H1 (cell line): Measurements from ENCODE around the gene EIF2A. TPM values are rescaled to one million over a fixed set of nuclear protein-coding genes. Genes with fewer than 3 reads are reported as not detected.

Experiments
- CTCF ChIA-PET: fragments of 300-600 bp; sonication (Branson Sonifier 250); formaldehyde crosslinking; loops from one replicate; lab custom pipeline; 2021; ENCODE audit not compliant: partially characterized antibody; lab: Charles Lee
- POLR2A ChIA-PET: fragments of 300-600 bp; sonication (Branson Sonifier 250); formaldehyde crosslinking; loops from one replicate; lab custom pipeline; 2021; ENCODE audit warnings: inconsistent platforms; ENCODE audit not compliant: partially characterized antibody; lab: Charles Lee
- DNase-seq, 2 experiments: peaks; one replicate each; pipeline versions ENCODE4 v3.0.0 to v3.0.0-alpha.2; 2010 to 2022; ENCODE audit warnings: low spot score in 2 of 2, low read depth in 1 of 2, mixed read lengths in 1 of 2
- FAIRE-seq: peaks from 2 replicates; lab custom pipeline; 2011; peaks lifted over from hg19 to GRCh38; lab: Jason Lieb, UNC
- H2AFZ ChIP-seq: 2 replicates; pipeline ENCODE4 v1.8.1; 2012; ENCODE audit warnings: low read length, inconsistent platforms
- H2AK5ac ChIP-seq: 2 replicates; pipeline ENCODE4 v1.6.1; 2013; ENCODE audit warnings: low read depth, low read length
- H2BK120ac ChIP-seq: replicated peaks from 2 replicates; pipeline ENCODE3; 2013; ENCODE audit warnings: low read depth, low read length, inconsistent platforms
- H2BK12ac ChIP-seq: 2 replicates; pipeline ENCODE4 v1.6.1; 2013; ENCODE audit warnings: low read depth, low read length
- H2BK15ac ChIP-seq: 2 replicates; pipeline ENCODE4 v1.6.1; 2013; ENCODE audit warnings: low read length
- H2BK20ac ChIP-seq: 2 replicates; pipeline ENCODE4 v1.6.1; 2013; ENCODE audit warnings: low read length
- H2BK5ac ChIP-seq: 2 replicates; pipeline ENCODE4 v1.6.1; 2013; ENCODE audit warnings: low read depth, low read length
- H3K14ac ChIP-seq: 2 replicates; pipeline ENCODE4 v1.6.1; 2013; ENCODE audit warnings: inconsistent platforms; ENCODE audit not compliant: insufficient read length
- H3K18ac ChIP-seq: 2 replicates; pipeline ENCODE4 v1.6.1; 2013; ENCODE audit warnings: low read length; ENCODE audit errors: extremely low read depth
- H3K23ac ChIP-seq: 2 replicates; pipeline ENCODE4 v1.6.1; 2013; ENCODE audit warnings: inconsistent platforms; ENCODE audit not compliant: insufficient read length
- H3K23me2 ChIP-seq: 2 replicates; pipeline ENCODE4 v1.6.1; 2013; ENCODE audit warnings: low read depth, low read length
- H3K27ac ChIP-seq: 2 replicates; pipeline ENCODE4 v1.6.1; 2011; ENCODE audit warnings: low read depth, low read length, inconsistent platforms
- H3K27me3 ChIP-seq, 4 experiments: replicated peaks in 1 of 4; 1 replicate in 1 of 4; 2 replicates in 3 of 4; pipeline versions ENCODE4 v1.6.1 to v1.8.1; 2011 to 2013; ENCODE audit warnings: low read length in 3 of 4, mild to moderate bottlenecking in 3 of 4, inconsistent platforms in 2 of 4, mixed read lengths in 2 of 4, moderate library complexity in 1 of 4; ENCODE audit not compliant: control insufficient read depth in 3 of 4, insufficient read depth in 3 of 4; ENCODE audit errors: extremely low read depth in 1 of 4
- H3K36me3 ChIP-seq, 4 experiments: 2 replicates each; pipeline versions ENCODE4 v1.6.1 to v1.8.1; 2011 to 2013; ENCODE audit warnings: mild to moderate bottlenecking in 4 of 4, low read length in 3 of 4, moderate library complexity in 2 of 4, control low read depth in 1 of 4, inconsistent platforms in 1 of 4; ENCODE audit not compliant: insufficient read depth in 4 of 4, control insufficient read depth in 2 of 4
- H3K4ac ChIP-seq: replicated peaks from 2 replicates; pipeline ENCODE3; 2013; ENCODE audit warnings: low read length, low read depth, mixed read lengths, inconsistent platforms; ENCODE audit not compliant: insufficient read length
- H3K4me1 ChIP-seq, 4 experiments: replicated peaks in 1 of 4; 1 replicate in 1 of 4; 2 replicates in 3 of 4; pipeline versions ENCODE4 v1.6.1 to v1.8.1; 2011 to 2013; ENCODE audit warnings: low read length in 3 of 4, inconsistent platforms in 2 of 4, mixed read lengths in 1 of 4; ENCODE audit not compliant: insufficient read depth in 4 of 4, control insufficient read depth in 3 of 4
- H3K4me2 ChIP-seq, 2 experiments: 2 replicates each; pipeline versions ENCODE4 v1.6.1 to v1.8.1; 2011 to 2013; ENCODE audit warnings: low read depth in 2 of 2, low read length in 2 of 2, control low read depth in 1 of 2, inconsistent platforms in 1 of 2, mild to moderate bottlenecking in 1 of 2; ENCODE audit not compliant: insufficient read depth in 1 of 2
- H3K4me3 ChIP-seq, 4 experiments: fragments of 200-600, 300-600 bp in 1 of 4; sonication (generic), shearing (Covaris generic), sonication (Bioruptor Twin) in 1 of 4; 2 replicates each; pipeline versions ENCODE4 v1.5.1 to v1.8.1; 2011 to 2016; ENCODE audit warnings: low read length in 4 of 4, low read depth in 3 of 4, control low read depth in 2 of 4, inconsistent platforms in 2 of 4, mild to moderate bottlenecking in 2 of 4, mixed read lengths in 1 of 4, moderate library complexity in 1 of 4; ENCODE audit not compliant: insufficient read depth in 2 of 4; ENCODE audit errors: extremely low read depth in 1 of 4
- H3K56ac ChIP-seq: replicated peaks from 2 replicates; pipeline ENCODE3; 2013; ENCODE audit warnings: low read depth, mild to moderate bottlenecking, mixed read lengths, low read length, inconsistent platforms; ENCODE audit not compliant: insufficient read length
- H3K79me1 ChIP-seq: 2 replicates; pipeline ENCODE4 v1.6.1; 2013; ENCODE audit warnings: low read depth, low read length, control low read depth
- H3K79me2 ChIP-seq, 2 experiments: 2 replicates each; pipeline versions ENCODE4 v1.6.1 to v1.8.1; 2012 to 2013; ENCODE audit warnings: low read length in 2 of 2, mild to moderate bottlenecking in 2 of 2, inconsistent platforms in 1 of 2; ENCODE audit not compliant: insufficient read depth in 2 of 2, control insufficient read depth in 1 of 2
- H3K9ac ChIP-seq, 4 experiments: replicated peaks in 1 of 4; 1 replicate in 1 of 4; 2 replicates in 3 of 4; pipeline versions ENCODE4 v1.6.1 to v1.8.1; 2011 to 2013; ENCODE audit warnings: low read depth in 3 of 4, low read length in 3 of 4, control low read depth in 2 of 4, mild to moderate bottlenecking in 2 of 4, moderate library complexity in 2 of 4, inconsistent platforms in 1 of 4; ENCODE audit errors: extremely low read depth in 1 of 4
- H3K9me3 ChIP-seq, 2 experiments: 2 replicates each; pipeline versions ENCODE4 v1.6.1 to v1.8.1; 2012 to 2013; ENCODE audit warnings: mild to moderate bottlenecking in 2 of 2, moderate library complexity in 2 of 2, control low read depth in 1 of 2, inconsistent platforms in 1 of 2, low read depth in 1 of 2, low read length in 1 of 2, mixed read lengths in 1 of 2; ENCODE audit not compliant: insufficient read depth in 2 of 2
- H4K20me1 ChIP-seq, 2 experiments: replicated peaks in 1 of 2; 2 replicates each; pipeline versions ENCODE3 to v1.8.1; 2011 to 2013; ENCODE audit warnings: inconsistent platforms in 2 of 2, low read length in 2 of 2, mild to moderate bottlenecking in 1 of 2; ENCODE audit not compliant: insufficient read depth in 2 of 2, control insufficient read depth in 1 of 2
- H4K5ac ChIP-seq: 2 replicates; pipeline ENCODE4 v1.6.1; 2013; ENCODE audit warnings: low read length, low read depth, mixed read lengths, inconsistent platforms; ENCODE audit not compliant: insufficient read length
- H4K8ac ChIP-seq: 2 replicates; pipeline ENCODE4 v1.8.0; 2013; ENCODE audit warnings: mild to moderate bottlenecking, moderate library complexity, low read length, inconsistent platforms; ENCODE audit not compliant: insufficient read depth; ENCODE audit errors: extremely low read depth
- H4K91ac ChIP-seq: replicated peaks from 2 replicates; pipeline ENCODE3; 2013; ENCODE audit warnings: low read length, mixed read lengths, inconsistent platforms; ENCODE audit not compliant: insufficient read length
- BRCA1 ChIP-seq: IDR thresholded peaks from 2 replicates; pipeline ENCODE4 v1.6.1; 2012; ENCODE audit warnings: low read depth, low read length, improper control_type of control experiment
- CBX5 ChIP-seq: fragments of 300-800, 300-1000 bp; sonication (generic); IDR thresholded peaks from 2 replicates; pipeline ENCODE4 v1.7.1; 2016; ENCODE audit warnings: antibody characterized with exemption, low read length, low read depth
- E2F6 ChIP-seq: IDR thresholded peaks from 2 replicates; pipeline ENCODE4 v1.6.1; 2012; ENCODE audit warnings: inconsistent platforms
- EGR1 ChIP-seq: IDR thresholded peaks from 2 replicates; pipeline ENCODE4 v1.6.1; 2011; ENCODE audit warnings: low read depth, low read length, borderline replicate concordance
- JUND ChIP-seq: IDR thresholded peaks from 2 replicates; pipeline ENCODE4 v1.6.1; 2011; ENCODE audit warnings: mild to moderate bottlenecking, improper control_type of control experiment, low read length
- KDM5A ChIP-seq: fragments of 200-600 bp; IDR thresholded peaks from 2 replicates; pipeline ENCODE4 v1.7.1; 2012; ENCODE audit warnings: mild to moderate bottlenecking, low read length, inconsistent platforms, mixed read lengths
- PHF8 ChIP-seq: fragments of 200-600 bp; sonication (generic); conservative IDR thresholded peaks from 2 replicates; pipeline ENCODE4 v1.7.1; 2012; ENCODE audit warnings: low read depth, mild to moderate bottlenecking, inconsistent platforms, low read length, moderate library complexity
- POU5F1 ChIP-seq: IDR thresholded peaks from 2 replicates; pipeline ENCODE4 v1.6.1; 2011; ENCODE audit warnings: low read depth, mild to moderate bottlenecking, low read length, moderate library complexity
- RNF2 ChIP-seq: fragments of 200-900, 300-1000 bp; sonication (generic); IDR thresholded peaks from 2 replicates; pipeline ENCODE4 v1.7.1; 2016; ENCODE audit warnings: borderline replicate concordance, low read depth, mild to moderate bottlenecking, antibody characterized with exemption, low read length; ENCODE audit not compliant: poor library complexity, severe bottlenecking; ENCODE audit errors: missing control alignments
- SUZ12 ChIP-seq: fragments of 200-600 bp; sonication (generic); IDR thresholded peaks from 2 replicates; pipeline ENCODE4 v1.6.1; 2012; ENCODE audit warnings: mild to moderate bottlenecking, inconsistent platforms, low read length, moderate library complexity, mixed read lengths
- ZNF274 ChIP-seq: IDR thresholded peaks from 2 replicates; pipeline ENCODE4 v1.7.0; 2012; ENCODE audit warnings: low read length, borderline replicate concordance; ENCODE audit errors: extremely low read depth
- polyA plus RNA-seq, 7 experiments: library from polyadenylated mRNA; depleted of rRNA in 3 of 7; stranded (reverse) in 5 of 7; unstranded in 2 of 7; fragments of >200 nt in 5 of 7; fragments of 200-250 nt in 2 of 7; gene quantifications; 1 replicate in 5 of 7; 2 replicates in 1 of 7; 4 replicates in 1 of 7; pipeline versions ENCODE4 v1.2.1 to v1.2.3, GENCODE V29; 2011 to 2013; ENCODE audit warnings: missing spikeins in 2 of 7, mixed read lengths in 2 of 7
- total RNA-seq: library from RNA; stranded (reverse); fragmentation: NEBNext Ultra II Directional; extraction: Animal tissue kit (Norgen Biotek cat#: 25700); gene quantifications from 2 replicates; pipeline ENCODE4 v1.2.1, GENCODE V29; 2021

EIF2A gene
- total and polyA plus RNA-seq, 2 of the 8 experiments (the other 6 are each of a cell fraction or from before 2014, with no cell fraction given) = 59.3 to 91.6 TPM

GRCh38 chr3:150581174-150581573 lies 34.6 kb downstream of the EIF2A start:
- Histone ChIP-seq H3K56ac (no peak overlapping the region), H3K4ac (no peak overlapping the region), H3K23ac (no peak overlapping the region), H3K79me1 (no peaks in the 10 kb centered on the region; the same call in 1 of the 2 replicates), H4K91ac (no peak overlapping the region), H3K23me2 (no peaks in the 10 kb centered on the region), H3K9me3 (no peaks in the 10 kb centered on the region), H3K36me3 (peaks cover 8 to 70% (median 42%) of the 10 kb centered on the region in 4 experiments; a peak in 7 of 8 replicates), H2BK12ac (no peak overlapping the region), H2BK15ac (no peak overlapping the region), H2BK5ac (no peak overlapping the region), H3K27ac (no peak overlapping the region), H3K14ac (no peak overlapping the region), H2BK120ac (no peak overlapping the region), H2AFZ (no peak overlapping the region), H2BK20ac (no peak overlapping the region), H3K79me2 (no peaks in the 10 kb centered on the region), H3K4me2 (no peak overlapping the region), H3K4me1 (no peaks in the 10 kb centered on the region), H2AK5ac (no peak overlapping the region), H3K18ac (no peak overlapping the region), H3K4me3 (no peak overlapping the region), H3K27me3 (no peaks in the 10 kb centered on the region), H4K8ac (no peak overlapping the region), H3K9ac (no peak overlapping the region), H4K5ac (no peak overlapping the region), H4K20me1 (peaks cover 0 to 4% of the 10 kb centered on the region in 2 experiments)
- POLR2A ChIA-PET = no interaction called here
- no peak for DNase-seq
- CTCF ChIA-PET = no interaction called here
- TF ChIP-seq BRCA1 (no peak), KDM5A (no peak), CBX5 (no peak), PHF8 (no peak), E2F6 (no peak), RNF2 (no peak), SUZ12 (no peak), EGR1 (no peak), JUND (no peak), POU5F1 (no peak), ZNF274 (no peak)
- no peak for FAIRE-seq
